Suprapubic skin (tissue), 4 donors: ENCODE results near the gene TCP11L2. TPM values are rescaled to one million over a fixed set of nuclear protein-coding genes. Genes with fewer than 3 reads are reported as not detected.

Experiments
- DNase-seq, 2 donors: peaks; one replicate each; pipeline ENCODE4 v3.0.0-alpha.2; 2019; ENCODE audit warnings: low spot score in 2 of 2
- H3K27ac ChIP-seq: fragments of 200-600 bp; sonication (generic); one replicate; pipeline ENCODE4 v1.5.1; 2019
- H3K27me3 ChIP-seq: fragments of 200-600 bp; sonication (generic); one replicate; pipeline ENCODE4 v1.5.1; 2019
- H3K36me3 ChIP-seq: fragments of 200-600 bp; sonication (generic); one replicate; pipeline ENCODE4 v1.5.1; 2019
- H3K4me1 ChIP-seq: fragments of 200-600 bp; sonication (generic); one replicate; pipeline ENCODE4 v1.5.1; 2019
- H3K4me3 ChIP-seq: fragments of 200-600 bp; sonication (generic); one replicate; pipeline ENCODE4 v1.5.1; 2019; ENCODE audit warnings: mild to moderate bottlenecking
- H3K9me3 ChIP-seq: fragments of 200-600 bp; sonication (generic); one replicate; pipeline ENCODE4 v1.5.1; 2019
- CTCF ChIP-seq, 2 donors: fragments of 200-600 bp in 1 of 2; fragments of 450-650 bp in 1 of 2; sonication (generic) in 1 of 2; IDR thresholded peaks; one replicate each; pipeline ENCODE4 v1.5.1; 2016 to 2019; ENCODE audit warnings: antibody characterized with exemption in 2 of 2, mild to moderate bottlenecking in 1 of 2, moderate library complexity in 1 of 2
- EP300 ChIP-seq: sonication (generic); formaldehyde crosslinking; IDR thresholded peaks from one replicate; pipeline ENCODE4 v1.6.1; 2017; ENCODE audit warnings: antibody characterized with exemption
- POLR2A ChIP-seq, 2 donors: fragments of 450-650 bp; IDR thresholded peaks; one replicate each; pipeline ENCODE4 v1.6.1; 2017; ENCODE audit warnings: antibody characterized with exemption in 2 of 2, mild to moderate bottlenecking in 2 of 2, moderate library complexity in 2 of 2
- POLR2AphosphoS5 ChIP-seq, 3 donors: sonication (generic); formaldehyde crosslinking; IDR thresholded peaks; one replicate each; pipeline ENCODE4 v1.6.1; 2017; ENCODE audit warnings: antibody characterized with exemption in 3 of 3
- WGBS: methylation state at CpG from one replicate; pipeline ENCODE4 v1.1.5; 2018; 5-methylcytosine and 5-hydroxymethylcytosine counted together
- total RNA-seq, 4 donors: library from RNA; depleted of rRNA; stranded (reverse); fragments of >200 nt; gene quantifications; one replicate each; pipeline ENCODE4 v1.1.0, GENCODE V29; 2016

Gene TCP11L2
- total RNA-seq, 4 donors from 2014 or later, result 38.1 to 70.6 (median 61.2) TPM

- H3K4me1 ChIP-seq, result peaks cover 32% of the 10 kb centered on the region
- no peak overlapping the region for H3K27ac ChIP-seq
- no peak overlapping the region for H3K4me3 ChIP-seq
- DNase-seq, result no peak
- no peaks in the 10 kb centered on the region for H3K27me3 ChIP-seq
- no peak for TF ChIP-seq POLR2A (IDR thresholded peaks at IDR 0.05)
- TF ChIP-seq EP300, result no peak
- TF ChIP-seq CTCF (IDR thresholded peaks at IDR 0.05), result no peak
- no peak for TF ChIP-seq POLR2AphosphoS5 (IDR thresholded peaks at IDR 0.05)
- peaks cover 40% of the 10 kb centered on the region for H3K36me3 ChIP-seq
- H3K9me3 ChIP-seq, result no peaks in the 10 kb centered on the region
Observed at GRCh38 chr12:106332536-106332935, 30.0 kb downstream of the TCP11L2 start.

GRCh38 chr12:106333010-106333409 lies 30.5 kb downstream of the TCP11L2 start:
- no peak overlapping the region for H3K27ac ChIP-seq
- H3K27me3 ChIP-seq, result no peaks in the 10 kb centered on the region
- no peak overlapping the region for H3K4me3 ChIP-seq
- H3K4me1 ChIP-seq, result peaks cover 32% of the 10 kb centered on the region
- TF ChIP-seq POLR2AphosphoS5 (IDR thresholded peaks at IDR 0.05) (no peak), POLR2A (IDR thresholded peaks at IDR 0.05) (no peak), CTCF (IDR thresholded peaks at IDR 0.05) (no peak), EP300 (no peak)
- peaks cover 41% of the 10 kb centered on the region for H3K36me3 ChIP-seq
- 90% methylated on average over 2 of the region's 2 CpGs for WGBS
- DNase-seq, result no peak
- H3K9me3 ChIP-seq, result no peaks in the 10 kb centered on the region

- WGBS, result 92% methylated on average over 2 of the region's 2 CpGs
- Histone ChIP-seq H3K9me3 (no peaks in the 10 kb centered on the region), H3K27ac (no peak overlapping the region), H3K36me3 (peaks cover 33% of the 10 kb centered on the region), H3K4me3 (no peak overlapping the region), H3K4me1 (peaks cover 27% of the 10 kb centered on the region), H3K27me3 (no peaks in the 10 kb centered on the region)
- no peak for TF ChIP-seq POLR2AphosphoS5 (IDR thresholded peaks at IDR 0.05)
- TF ChIP-seq CTCF (IDR thresholded peaks at IDR 0.05), result no peak
- TF ChIP-seq EP300, result no peak
- DNase-seq, result no peak
Observed at GRCh38 chr12:106333756-106334155, 31.2 kb downstream of the TCP11L2 start.

GRCh38 chr12:106341086-106341877 lies 38.7 kb downstream of the TCP11L2 start:
- peaks cover 10% of the 10 kb centered on the region for H3K36me3 ChIP-seq
- no peak for DNase-seq
- no peak overlapping the region for H3K4me3 ChIP-seq
- 51% methylated on average over 2 of the region's 2 CpGs for WGBS
- no peaks in the 10 kb centered on the region for H3K27me3 ChIP-seq
- H3K4me1 ChIP-seq, result peaks cover 41% of the 10 kb centered on the region
- TF ChIP-seq EP300, result no peak
- TF ChIP-seq POLR2A (IDR thresholded peaks at IDR 0.05), result no peak
- TF ChIP-seq POLR2AphosphoS5 (IDR thresholded peaks at IDR 0.05), result no peak
- TF ChIP-seq CTCF (IDR thresholded peaks at IDR 0.05), result no peak
- no peaks in the 10 kb centered on the region for H3K9me3 ChIP-seq
- peak overlapping the region; percentile 79 for H3K27ac ChIP-seq

GRCh38 chr12:106342397-106343213 lies 40.1 kb downstream of the TCP11L2 start:
- TF ChIP-seq EP300, result no peak
- TF ChIP-seq CTCF (IDR thresholded peaks at IDR 0.05), result no peak
- no peak for TF ChIP-seq POLR2A (IDR thresholded peaks at IDR 0.05)
- no peak for TF ChIP-seq POLR2AphosphoS5 (IDR thresholded peaks at IDR 0.05)
- peak; percentile 86 to 88 for DNase-seq
- H3K4me3 ChIP-seq, result peak overlapping the region; percentile 26

More at GRCh38 chr12:106342397-106343213, 40.1 kb downstream of the TCP11L2 start:
- Histone ChIP-seq H3K4me1 (peaks cover 35% of the 10 kb centered on the region), H3K36me3 (peaks cover 4% of the 10 kb centered on the region), H3K27me3 (no peaks in the 10 kb centered on the region), H3K27ac (peak overlapping the region; percentile 79), H3K9me3 (no peaks in the 10 kb centered on the region)
- 16% methylated on average over 9 of the region's 9 CpGs for WGBS
